ENCODE results near the gene CAST.

Gene CAST

DNA sequence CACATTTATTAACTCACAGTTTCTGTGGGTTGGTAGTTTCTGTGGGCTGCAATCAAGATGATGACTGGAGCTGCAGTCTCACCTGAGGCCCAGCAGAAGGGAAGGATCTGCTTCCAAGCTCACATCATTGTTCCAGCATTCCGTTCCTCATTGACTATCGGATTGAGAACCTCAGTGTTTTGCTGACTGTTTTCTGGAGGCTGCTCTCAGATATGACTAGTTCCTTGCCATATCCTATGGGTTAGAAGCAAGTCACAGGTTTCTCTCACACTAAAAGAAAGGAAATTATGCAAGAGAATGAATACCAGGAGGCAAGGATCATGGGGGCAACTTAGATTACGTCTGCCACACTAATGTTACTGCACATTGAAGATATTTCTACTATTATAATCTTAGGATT lies 151.9 kb downstream of the CAST start:
- no peak for TF ChIP-seq CTCF (IDR thresholded peaks at IDR 0.05; ENCODE audit: insufficient read depth, missing control alignments)
- no peak for DNase-seq (ENCODE audit: insufficient read length, low spot score)
- FAIRE-seq = no peak

- FAIRE-seq = no peak
- no peak for DNase-seq (ENCODE audit: insufficient read length, low spot score)
- no peak for TF ChIP-seq CTCF (IDR thresholded peaks at IDR 0.05; ENCODE audit: insufficient read depth, missing control alignments)
These were observed 154.3 kb downstream of the CAST start for GRCh38 chr5:96816411-96816939.

- FAIRE-seq (no peak), DNase-seq (ENCODE audit: insufficient read length, low spot score) (no peak)
- no peak for TF ChIP-seq CTCF (IDR thresholded peaks at IDR 0.05; ENCODE audit: insufficient read depth, missing control alignments)
These were observed 154.8 kb downstream of the CAST start for GRCh38 chr5:96816991-96817390.

DNA sequence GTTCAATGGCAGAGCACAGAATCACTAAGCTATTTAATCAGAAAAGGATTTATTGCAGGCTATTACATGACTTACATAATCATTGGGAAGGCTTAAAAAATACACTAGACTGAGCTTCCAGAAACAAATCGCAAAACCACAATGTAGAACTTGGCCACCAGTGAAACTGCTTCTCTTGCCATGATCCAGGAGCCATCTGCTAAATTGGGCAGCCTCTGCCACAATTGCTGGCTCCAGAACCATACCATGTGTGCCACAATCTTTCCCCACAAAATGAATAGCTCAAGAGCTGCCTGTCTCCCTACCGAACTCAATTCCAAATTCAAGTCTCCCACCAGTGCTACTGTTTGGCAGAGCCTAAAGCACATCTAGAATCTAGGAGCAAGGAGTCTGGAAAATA lies 155.3 kb downstream of the CAST start:
- DNase-seq (ENCODE audit: insufficient read length, low spot score) (no peak), FAIRE-seq (no peak)
- no peak for TF ChIP-seq CTCF (IDR thresholded peaks at IDR 0.05; ENCODE audit: insufficient read depth, missing control alignments)

GRCh38 chr5:96818125-96818788 lies 156.1 kb downstream of the CAST start:
- DNase-seq (ENCODE audit: insufficient read length, low spot score) (no peak), FAIRE-seq (no peak)
- no peak for TF ChIP-seq CTCF (IDR thresholded peaks at IDR 0.05; ENCODE audit: insufficient read depth, missing control alignments)

- FAIRE-seq = no peak
- TF ChIP-seq CTCF (IDR thresholded peaks at IDR 0.05; ENCODE audit: insufficient read depth, missing control alignments) = no peak
- DNase-seq (ENCODE audit: insufficient read length, low spot score) = no peak
These were observed 157.6 kb downstream of the CAST start for GRCh38 chr5:96819806-96820205.

DNA sequence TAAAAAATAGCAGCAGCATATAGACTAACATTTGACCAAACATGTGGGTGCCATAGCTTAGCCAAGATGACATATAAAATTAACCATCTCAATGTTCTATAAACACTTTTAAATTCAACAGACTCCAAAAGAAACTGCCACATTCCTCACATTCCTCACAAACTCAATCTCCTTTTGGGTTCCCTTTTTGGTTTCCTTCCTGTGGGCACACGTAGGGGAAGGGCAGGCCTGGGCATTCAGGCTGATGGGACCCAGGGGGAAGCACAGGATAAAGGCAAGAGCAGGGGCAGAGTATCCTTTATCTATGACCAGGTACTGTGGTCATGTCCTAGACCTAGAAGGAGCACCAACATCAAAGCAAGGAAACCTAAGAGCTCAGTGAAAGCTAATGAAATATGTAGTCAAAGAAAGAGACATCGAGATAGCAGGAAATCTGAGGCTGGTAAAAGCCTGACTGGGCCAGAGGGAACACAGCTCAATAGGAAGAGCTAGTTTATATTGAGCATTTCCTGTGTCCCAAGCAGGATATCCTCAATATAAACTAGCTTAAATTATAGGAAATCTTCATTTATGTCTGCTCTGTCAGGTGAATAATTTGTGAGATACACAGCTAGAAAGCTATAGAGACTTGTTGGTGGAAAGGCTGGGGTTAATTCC lies 159.2 kb downstream of the CAST start:
- DNase-seq (ENCODE audit: insufficient read length, low spot score) = no peak
- TF ChIP-seq CTCF (IDR thresholded peaks at IDR 0.05; ENCODE audit: insufficient read depth, missing control alignments) = no peak
- FAIRE-seq = no peak
